ENCODE results near the gene PELO. TPM values are rescaled to one million over a fixed set of nuclear protein-coding genes. Genes with fewer than 3 reads are reported as not detected.

PELO gene
- total and polyA plus RNA-seq, 9 of the 15 experiments (the other 6 are each of a cell fraction or from before 2014, with no cell fraction given), result 5.8 to 14.6 (median 9.6) TPM

GRCh38 chr5:52776116-52776515, 11.6 kb upstream of the PELO start:
- intact Hi-C loops (cut with micrococcal nuclease) (no loop called here), in situ Hi-C loops (cut with MboI) (no loop called here)
- H3K4me1 ChIP-seq (replicated peaks in 1 of 2; ENCODE audit: control insufficient read depth in 2 of 2, insufficient read depth in 2 of 2, low read length in 2 of 2), result no peaks in the 10 kb centered on the region
- H3K4me3 ChIP-seq, result no peak overlapping the region
- peak; percentile 39; the same call in 1 of the 3 replicates for ATAC-seq
- no peak for DNase-seq (ENCODE audit: extremely low read depth in 1 of 4, low spot score in 3 of 4)
- H2AFZ ChIP-seq (ENCODE audit: low read depth, low read length), result 0 out of 2 replicates have a peak overlapping the region, but pooled peaks have one; percentile 14
- no peak overlapping the region; the same call in 1 of the 2 replicates for H3K4me2 ChIP-seq (ENCODE audit: insufficient read depth, low read length)
- no peak overlapping the region for H3K9ac ChIP-seq (ENCODE audit: insufficient read depth in 1 of 2, low read depth in 2 of 2, low read length in 2 of 2)
- BruUV-seq (replicated peaks), result no TSS peak
- H3K9me3 ChIP-seq (replicated peaks; ENCODE audit: control insufficient read depth, insufficient read depth, low read depth, low read length), result no peaks in the 10 kb centered on the region
- TF ChIP-seq RBM15 (IDR thresholded peaks at IDR 0.05; ENCODE audit: insufficient read depth, low read length) (no peak), BACH1 (tag; IDR thresholded peaks at IDR 0.05) (no peak), DMBX1 (CRISPR knock-in tag; IDR thresholded peaks at IDR 0.05; ENCODE audit: borderline replicate concordance) (no peak), ZC3H11A (IDR thresholded peaks at IDR 0.05; ENCODE audit: low read depth, low read length) (no peak), RBM17 (IDR thresholded peaks at IDR 0.05; ENCODE audit: borderline replicate concordance, low read depth, low read length) (no peak), ZNF263 (CRISPR knock-in tag; IDR thresholded peaks at IDR 0.05; ENCODE audit: borderline replicate concordance) (no peak), NR2C1 (IDR thresholded peaks at IDR 0.05) (no peak), NR2C1 (tag; IDR thresholded peaks at IDR 0.05) (no peak), PCBP1 (IDR thresholded peaks at IDR 0.05; ENCODE audit: low read depth, low read length, poor library complexity, severe bottlenecking) (no peak), FOXJ3 (CRISPR knock-in tag; IDR thresholded peaks at IDR 0.05) (no peak), SMAD4 (CRISPR knock-in tag; conservative IDR thresholded peaks at IDR 0.05) (no peak), TGIF2 (CRISPR knock-in tag; IDR thresholded peaks at IDR 0.05) (no peak), NFRKB (IDR thresholded peaks at IDR 0.05; ENCODE audit: low read depth) (no peak), ZNF12 (CRISPR knock-in tag; IDR thresholded peaks at IDR 0.05) (no peak), TFAM (CRISPR knock-in tag; conservative IDR thresholded peaks at IDR 0.05) (no peak), PKNOX1 (IDR thresholded peaks at IDR 0.05) (no peak), FOXA1 (IDR thresholded peaks at IDR 0.05; ENCODE audit: borderline replicate concordance) (no peak)
- TF ChIP-seq, protein P1, sequence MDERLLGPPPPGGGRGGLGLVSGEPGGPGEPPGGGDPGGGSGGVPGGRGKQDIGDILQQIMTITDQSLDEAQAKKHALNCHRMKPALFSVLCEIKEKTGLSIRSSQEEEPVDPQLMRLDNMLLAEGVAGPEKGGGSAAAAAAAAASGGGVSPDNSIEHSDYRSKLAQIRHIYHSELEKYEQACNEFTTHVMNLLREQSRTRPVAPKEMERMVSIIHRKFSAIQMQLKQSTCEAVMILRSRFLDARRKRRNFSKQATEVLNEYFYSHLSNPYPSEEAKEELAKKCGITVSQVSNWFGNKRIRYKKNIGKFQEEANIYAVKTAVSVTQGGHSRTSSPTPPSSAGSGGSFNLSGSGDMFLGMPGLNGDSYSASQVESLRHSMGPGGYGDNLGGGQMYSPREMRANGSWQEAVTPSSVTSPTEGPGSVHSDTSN (CRISPR knock-in tag; IDR thresholded peaks at IDR 0.05; ENCODE audit: low read depth), result no peak
- TF ChIP-seq, protein P1 (tag; conservative IDR thresholded peaks at IDR 0.05; ENCODE audit: low read depth), result no peak
- H3K9me1 ChIP-seq (ENCODE audit: control insufficient read depth, insufficient read depth, low read length), result no peaks in the 10 kb centered on the region
- H3K27me3 ChIP-seq (ENCODE audit: control insufficient read depth in 2 of 2, insufficient read depth in 2 of 2, low read length in 2 of 2), result no peaks in the 10 kb centered on the region
- WGBS (ENCODE audit: insufficient coverage, low coverage, missing lambda C conversion rate), result 5% methylated on average over 2 of the region's 2 CpGs
- no peaks in the 10 kb centered on the region for H4K20me1 ChIP-seq (replicated peaks; ENCODE audit: control insufficient read depth, insufficient read depth, low read length)
- CTCF ChIA-PET (ENCODE audit: low intra/inter-chr PET ratio), result no interaction called here
- no peaks in the 10 kb centered on the region for H3K36me3 ChIP-seq (ENCODE audit: control insufficient read depth, insufficient read depth, low read length)
- H3K79me2 ChIP-seq (ENCODE audit: control insufficient read depth, insufficient read depth, low read length), result no peaks in the 10 kb centered on the region
- POLR2A ChIA-PET, result no interaction called here
- no peak overlapping the region for H3K27ac ChIP-seq (ENCODE audit: extremely low read depth, low read depth, low read length)
- FAIRE-seq, result no peak
